ENCODE data around the gene FHIT.

FHIT gene

GRCh38 chr3:59759298-59760031 lies 1491.8 kb downstream of the FHIT start:
- no peak for DNase-seq (ENCODE audit: low read depth in 1 of 2, low spot score in 1 of 2)

GRCh38 chr3:59758672-59759071 lies 1492.6 kb downstream of the FHIT start:
- DNase-seq (ENCODE audit: low read depth in 1 of 2, low spot score in 1 of 2) = no peak

- no peak for DNase-seq (ENCODE audit: low read depth in 1 of 2, low spot score in 1 of 2)
Measured at GRCh38 chr3:59756934-59757333, 1494.3 kb downstream of the FHIT start.

GRCh38 chr3:59754456-59755129 lies 1496.7 kb downstream of the FHIT start:
- no peak for DNase-seq (ENCODE audit: low read depth in 1 of 2, low spot score in 1 of 2)

- no peak for DNase-seq (ENCODE audit: low read depth in 1 of 2, low spot score in 1 of 2)
Measured at GRCh38 chr3:59753808-59754450, 1497.3 kb downstream of the FHIT start.

- no peak for DNase-seq (ENCODE audit: low read depth in 1 of 2, low spot score in 1 of 2)
Measured at GRCh38 chr3:59752925-59753324, 1498.3 kb downstream of the FHIT start.

- DNase-seq (ENCODE audit: low read depth in 1 of 2, low spot score in 1 of 2) = no peak
Measured at GRCh38 chr3:59751606-59752005, 1499.6 kb downstream of the FHIT start.

GRCh38 chr3:59750391-59750790 lies 1500.9 kb downstream of the FHIT start:
- DNase-seq (ENCODE audit: low read depth in 1 of 2, low spot score in 1 of 2) = no peak

GRCh38 chr3:59749291-59749690 lies 1502.0 kb downstream of the FHIT start:
- DNase-seq (ENCODE audit: low read depth in 1 of 2, low spot score in 1 of 2) = no peak

- no peak for DNase-seq (ENCODE audit: low read depth in 1 of 2, low spot score in 1 of 2)
Measured at GRCh38 chr3:59746585-59746984, 1504.7 kb downstream of the FHIT start.

GRCh38 chr3:59737241-59737640 lies 1514.0 kb downstream of the FHIT start:
- no peak for DNase-seq (ENCODE audit: low read depth in 1 of 2, low spot score in 1 of 2)

- no peak for DNase-seq (ENCODE audit: low read depth in 1 of 2, low spot score in 1 of 2)
Measured at GRCh38 chr3:59734061-59734460, 1517.2 kb downstream of the FHIT start.

- no peak for DNase-seq (ENCODE audit: low read depth in 1 of 2, low spot score in 1 of 2)
Measured at GRCh38 chr3:59733041-59733809, 1518.0 kb downstream of the FHIT start.

- DNase-seq (ENCODE audit: low read depth in 1 of 2, low spot score in 1 of 2) = no peak
Measured at GRCh38 chr3:59731943-59732342, 1519.3 kb downstream of the FHIT start.

- DNase-seq (ENCODE audit: low read depth in 1 of 2, low spot score in 1 of 2) = no peak
Measured at GRCh38 chr3:59730591-59730990, 1520.7 kb downstream of the FHIT start.

GRCh38 chr3:59728587-59728908 lies 1522.7 kb downstream of the FHIT start:
- no peak for DNase-seq (ENCODE audit: low read depth in 1 of 2, low spot score in 1 of 2)

GRCh38 chr3:59727902-59728586 lies 1523.2 kb downstream of the FHIT start:
- DNase-seq (ENCODE audit: low read depth in 1 of 2, low spot score in 1 of 2) = no peak

- no peak for DNase-seq (ENCODE audit: low read depth in 1 of 2, low spot score in 1 of 2)
Measured at GRCh38 chr3:59726279-59726678, 1525.0 kb downstream of the FHIT start.

- DNase-seq (ENCODE audit: low read depth in 1 of 2, low spot score in 1 of 2) = no peak
Measured at GRCh38 chr3:59717679-59718205, 1533.5 kb downstream of the FHIT start.

- no peak for DNase-seq (ENCODE audit: low read depth in 1 of 2, low spot score in 1 of 2)
Measured at GRCh38 chr3:59714066-59714465, 1537.2 kb downstream of the FHIT start.

- DNase-seq (ENCODE audit: low read depth in 1 of 2, low spot score in 1 of 2) = no peak
Measured at GRCh38 chr3:59710554-59710953, 1540.7 kb downstream of the FHIT start.

All from activated T-helper 1 cell treated with anti-CD3 and anti-CD28 coated beads, Interleukin-2, amount 50 U/mL, for 16 hours (primary cell).